ENCODE data around the gene ERVH48-1. TPM values are rescaled to one million over a fixed set of nuclear protein-coding genes. Genes with fewer than 3 reads are reported as not detected.
"Not testable (repeated sequence)": the region's sequence is repeated elsewhere in the genome, so short reads cannot be mapped to it uniquely, and the experiment has no call there.

Gene ERVH48-1
- total RNA-seq, result under 0.01 TPM

- no peak for DNase-seq (ENCODE audit: low read depth in 2 of 3, low spot score in 2 of 3)
Observed at GRCh38 chr21:42925114-42925926, at the start of gene ERVH48-1. TSS of gene ERVH48-1 (minus strand) at chr21:42925630. CDS start at chr21:42919006, 6,624 bp downstream.

GRCh38 chr21:42973991-42974831 is 48.8 kb upstream of the ERVH48-1 start, which contains the start of gene PKNOX1:
TSS of gene PKNOX1 (plus strand) at chr21:42974562. CDS start at chr21:43004382, 29,820 bp downstream.
- peak; percentile 99 for DNase-seq (ENCODE audit: low read depth in 2 of 3, low spot score in 2 of 3)

- DNase-seq (ENCODE audit: low read depth in 2 of 3, low spot score in 2 of 3), result no peak
Observed at GRCh38 chr21:42973309-42973990, 48.0 kb upstream of the ERVH48-1 start.

GRCh38 chr21:42971897-42972275 is 46.5 kb upstream of the ERVH48-1 start:
- DNase-seq (ENCODE audit: low read depth in 2 of 3, low spot score in 2 of 3), result no peak

GRCh38 chr21:42970946-42971653 is 45.7 kb upstream of the ERVH48-1 start:
- no peak for DNase-seq (ENCODE audit: low read depth in 2 of 3, low spot score in 2 of 3)

GRCh38 chr21:42969193-42969600 is 43.8 kb upstream of the ERVH48-1 start:
- DNase-seq (ENCODE audit: low read depth in 2 of 3, low spot score in 2 of 3), result no peak

GRCh38 chr21:42967616-42968015 is 42.2 kb upstream of the ERVH48-1 start:
- not testable (repeated sequence) for DNase-seq (ENCODE audit: low read depth in 2 of 3, low spot score in 2 of 3)

GRCh38 chr21:42965211-42965560 is 39.8 kb upstream of the ERVH48-1 start:
- DNase-seq (ENCODE audit: low read depth in 2 of 3, low spot score in 2 of 3), result no peak

- no peak for DNase-seq (ENCODE audit: low read depth in 2 of 3, low spot score in 2 of 3)
Observed at GRCh38 chr21:42964546-42965210, 39.2 kb upstream of the ERVH48-1 start.

- no peak for DNase-seq (ENCODE audit: low read depth in 2 of 3, low spot score in 2 of 3)
Observed at GRCh38 chr21:42964086-42964485, 38.7 kb upstream of the ERVH48-1 start.

GRCh38 chr21:42962380-42963007 is 37.1 kb upstream of the ERVH48-1 start:
- DNase-seq (ENCODE audit: low read depth in 2 of 3, low spot score in 2 of 3), result no peak

GRCh38 chr21:42959728-42960127 is 34.3 kb upstream of the ERVH48-1 start:
- no peak for DNase-seq (ENCODE audit: low read depth in 2 of 3, low spot score in 2 of 3)

GRCh38 chr21:42958122-42958521 is 32.7 kb upstream of the ERVH48-1 start:
- DNase-seq (ENCODE audit: low read depth in 2 of 3, low spot score in 2 of 3), result not testable (repeated sequence)

- DNase-seq (ENCODE audit: low read depth in 2 of 3, low spot score in 2 of 3), result no peak
Observed at GRCh38 chr21:42956824-42957630, 31.6 kb upstream of the ERVH48-1 start.

- not testable (repeated sequence) for DNase-seq (ENCODE audit: low read depth in 2 of 3, low spot score in 2 of 3)
Observed at GRCh38 chr21:42951193-42951592, 25.8 kb upstream of the ERVH48-1 start.

GRCh38 chr21:42949094-42949755 is 23.8 kb upstream of the ERVH48-1 start:
- DNase-seq (ENCODE audit: low read depth in 2 of 3, low spot score in 2 of 3), result not testable (repeated sequence)

- DNase-seq (ENCODE audit: low read depth in 2 of 3, low spot score in 2 of 3), result no peak
Observed at GRCh38 chr21:42942244-42942643, 16.8 kb upstream of the ERVH48-1 start.

GRCh38 chr21:42941696-42942085 is 16.3 kb upstream of the ERVH48-1 start:
- no peak for DNase-seq (ENCODE audit: low read depth in 2 of 3, low spot score in 2 of 3)

All from hematopoietic multipotent progenitor cell (in vitro differentiated cells).